NCI-H2227 (cell line): ENCODE measurements around the gene PIK3C2B.

Source experiments
- DNase-seq: peaks from one replicate; lab custom pipeline; 2025; ENCODE audit not compliant: unreplicated experiment; lab: John Stamatoyannopoulos, UW

Gene PIK3C2B

DNA sequence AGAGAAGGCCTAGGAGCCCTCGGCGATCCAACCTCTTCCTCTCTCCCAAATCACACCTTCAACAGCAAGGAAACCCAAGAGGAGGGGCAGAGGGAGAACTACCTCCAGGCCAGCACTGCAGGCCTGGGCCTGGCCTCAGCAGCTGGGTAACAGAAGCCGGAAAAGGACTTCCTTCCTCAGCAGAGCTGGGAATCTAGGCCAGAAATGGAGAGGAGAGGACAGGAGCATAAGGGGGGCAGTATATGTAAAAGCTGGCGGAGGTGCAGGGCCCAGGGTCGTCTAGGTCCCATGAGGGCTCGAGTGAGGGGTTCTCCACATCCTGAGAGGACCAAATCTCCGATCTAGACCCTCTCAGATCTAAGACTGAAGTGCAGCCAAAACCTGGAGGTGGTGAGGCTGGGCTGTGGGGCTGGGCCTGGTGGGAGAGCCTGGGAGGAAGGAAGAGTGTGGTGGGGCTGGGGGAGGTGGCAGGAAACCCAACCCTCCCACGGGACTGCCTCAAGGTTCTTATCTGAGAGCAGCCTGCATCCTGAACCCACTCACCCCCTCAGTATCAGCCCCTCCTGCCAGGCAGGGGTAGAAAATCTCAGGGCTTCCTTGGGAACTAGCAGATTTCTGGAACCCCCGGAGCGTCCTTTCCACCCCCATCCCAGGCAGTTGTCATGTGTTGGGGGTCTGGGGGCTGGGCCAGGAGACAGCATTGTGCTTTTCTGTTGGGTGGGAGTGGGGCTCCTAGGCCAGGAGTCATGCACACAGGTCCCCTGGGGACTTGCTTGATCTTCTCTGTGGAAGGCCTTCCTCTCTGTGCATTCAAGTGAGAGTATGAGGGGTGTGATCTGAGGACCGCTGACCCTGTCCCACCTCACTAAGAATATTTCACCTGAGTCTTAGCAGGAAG, 33.0 kb downstream of the PIK3C2B start:
- DNase-seq, result no peak

DNA sequence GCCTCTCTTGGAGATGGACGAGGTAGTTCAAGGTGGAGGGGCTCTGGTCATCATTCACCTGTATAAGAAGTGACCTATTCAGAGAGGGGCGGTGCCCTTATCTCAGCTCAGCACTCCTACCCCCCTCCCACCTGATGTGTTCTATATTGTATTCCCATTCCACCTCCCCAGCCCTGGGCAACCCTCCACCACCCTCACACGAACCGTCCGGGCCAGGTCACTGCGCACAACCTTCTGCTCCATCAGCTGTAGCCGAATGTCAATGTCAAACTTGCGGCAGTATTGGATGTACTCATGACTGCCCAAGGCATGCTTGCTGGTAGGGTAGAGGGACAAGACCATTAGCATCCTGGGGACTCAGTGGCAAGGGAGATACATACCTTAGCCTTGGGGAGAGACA, 34.3 kb downstream of the PIK3C2B start:
- no peak for DNase-seq

DNA sequence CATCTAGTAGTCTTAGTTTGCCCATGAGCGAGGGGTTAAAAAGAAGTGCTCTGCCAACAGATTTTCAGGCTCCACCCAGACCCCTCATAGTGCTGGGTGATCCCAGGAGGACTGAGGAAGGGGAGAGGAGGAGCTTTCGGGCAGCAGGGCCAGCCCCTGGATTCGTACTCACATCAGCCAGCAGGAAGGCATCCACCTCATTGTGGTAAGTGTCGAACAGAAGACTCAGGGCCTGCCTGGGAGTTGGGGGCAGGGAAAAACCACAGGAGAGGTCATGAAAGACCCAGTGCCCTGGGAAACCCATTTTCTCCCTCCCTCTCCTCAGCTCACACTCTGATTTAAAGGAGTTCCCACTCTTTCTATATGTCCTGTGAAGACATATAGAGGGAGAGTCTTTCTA, 34.9 kb downstream of the PIK3C2B start:
- no peak for DNase-seq

DNA sequence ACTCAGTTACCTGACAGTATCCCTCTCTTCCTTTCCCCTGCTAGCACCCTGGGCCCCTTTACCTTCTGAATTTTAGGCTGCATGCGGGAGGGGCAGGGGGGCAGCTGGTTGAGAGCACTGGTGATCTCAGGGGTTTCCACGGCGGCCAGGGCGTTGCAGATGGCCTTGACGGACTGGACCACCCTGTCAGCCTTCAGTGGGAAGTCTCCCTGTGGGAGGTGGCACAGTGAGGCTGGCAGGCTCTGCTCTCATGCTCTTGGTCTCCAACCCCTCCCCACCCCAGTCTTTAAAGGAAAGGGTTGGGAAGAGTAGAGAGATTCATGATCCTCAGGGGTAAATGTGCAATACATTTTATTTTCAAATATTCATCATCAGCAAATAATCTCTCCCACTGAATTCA, 36.9 kb downstream of the PIK3C2B start:
- no peak for DNase-seq

DNA sequence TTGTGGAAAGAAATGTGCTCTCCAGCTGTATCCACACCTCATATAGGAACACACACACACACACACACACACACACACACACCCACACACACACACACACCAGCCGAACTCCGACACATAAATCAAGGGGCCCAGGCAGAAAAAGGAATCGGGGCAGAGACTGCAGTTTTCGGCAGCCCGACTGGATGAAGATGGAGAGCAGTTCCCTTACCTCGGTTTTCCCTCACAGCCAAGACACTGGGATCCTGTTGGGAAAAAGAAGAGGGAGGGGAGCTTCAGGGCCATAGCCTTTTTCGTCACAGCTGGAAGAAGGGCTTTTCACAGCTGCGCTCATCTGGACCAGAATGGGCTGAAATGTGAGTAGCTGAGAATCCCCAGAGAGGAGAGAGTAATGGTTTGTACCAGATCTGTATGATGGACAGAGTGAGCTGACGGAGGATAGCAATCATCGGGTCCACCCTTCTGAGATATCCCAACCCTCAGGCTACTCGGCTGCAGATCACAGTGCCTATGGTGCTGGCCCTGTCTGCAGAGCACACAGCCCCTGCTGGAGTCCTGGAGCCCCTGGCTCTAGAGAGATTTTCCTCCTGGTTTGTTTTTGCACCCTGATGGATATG, 37.7 kb downstream of the PIK3C2B start:
- no peak for DNase-seq

DNA sequence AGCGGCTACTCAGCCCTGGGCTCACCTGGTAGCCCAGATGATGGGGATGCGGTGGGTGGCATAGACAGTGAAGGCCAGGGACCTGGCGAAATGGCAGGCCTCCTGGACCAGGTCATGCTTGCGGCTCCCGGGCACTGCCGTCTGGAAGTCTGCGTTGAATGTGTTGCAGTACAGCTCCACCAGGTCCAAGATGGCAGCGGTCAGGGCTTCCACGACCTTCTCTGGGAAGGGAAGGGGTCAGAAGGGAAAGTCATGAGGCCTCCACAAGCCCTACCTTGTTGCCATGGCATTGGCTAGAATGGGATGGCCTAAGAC, 38.8 kb downstream of the PIK3C2B start:
- DNase-seq, result no peak

DNA sequence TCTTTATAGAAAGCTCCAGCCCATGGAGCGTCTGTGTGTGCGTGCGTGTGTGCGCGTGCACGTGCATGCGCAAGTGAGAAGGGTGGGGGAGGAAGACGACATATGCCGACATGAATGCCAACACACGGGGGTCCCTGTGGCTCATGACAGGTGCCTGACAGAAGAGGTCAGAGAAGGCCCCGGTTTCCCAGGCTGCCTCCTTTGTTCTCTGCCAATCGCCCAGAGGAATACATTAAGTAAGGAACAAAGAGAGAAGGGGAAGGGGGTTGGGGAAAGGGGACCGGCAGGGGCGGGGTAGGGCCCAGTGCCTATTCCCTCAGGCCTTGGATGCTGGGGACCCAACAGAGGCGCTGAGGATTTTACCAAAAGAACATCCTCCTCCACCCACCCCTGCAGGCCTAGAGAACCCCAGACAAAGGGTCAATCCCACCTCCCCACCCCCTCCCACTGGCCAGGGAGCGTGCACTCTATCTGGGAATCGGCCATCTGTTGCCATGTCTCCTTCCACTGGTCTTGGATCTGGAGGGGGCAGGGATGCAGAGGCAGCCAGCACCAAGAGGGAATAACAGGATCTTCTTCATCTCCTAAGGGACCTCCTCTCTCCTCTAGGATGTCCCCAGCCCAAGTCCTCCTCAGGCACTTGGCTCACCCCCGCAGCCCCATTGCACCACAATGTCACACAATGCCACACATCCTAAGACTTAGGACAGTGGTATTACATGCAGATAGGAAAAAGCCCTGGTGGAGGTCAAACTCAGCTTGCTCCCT, 39.4 kb downstream of the PIK3C2B start:
- DNase-seq, result no peak

DNA sequence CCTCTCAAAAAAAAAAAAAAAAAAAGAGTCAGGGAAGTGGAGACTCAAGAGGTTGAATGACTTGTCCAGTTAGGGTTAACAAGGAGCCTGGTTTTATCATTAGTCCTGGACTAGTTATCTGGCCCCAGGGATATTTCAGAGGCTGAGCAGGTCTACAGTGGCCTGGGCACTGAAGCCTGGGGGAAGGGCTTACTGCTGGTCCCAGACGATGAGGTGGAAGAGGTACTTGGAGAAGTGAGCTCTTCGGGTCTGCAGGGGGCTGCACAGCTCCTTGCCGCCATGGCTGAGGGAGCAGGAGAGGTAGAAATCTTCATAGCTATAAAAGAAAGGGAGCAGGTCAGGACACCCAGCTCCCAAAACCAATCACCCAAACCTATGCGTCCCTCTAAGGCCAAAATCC, 40.1 kb downstream of the PIK3C2B start:
- no peak for DNase-seq

DNA sequence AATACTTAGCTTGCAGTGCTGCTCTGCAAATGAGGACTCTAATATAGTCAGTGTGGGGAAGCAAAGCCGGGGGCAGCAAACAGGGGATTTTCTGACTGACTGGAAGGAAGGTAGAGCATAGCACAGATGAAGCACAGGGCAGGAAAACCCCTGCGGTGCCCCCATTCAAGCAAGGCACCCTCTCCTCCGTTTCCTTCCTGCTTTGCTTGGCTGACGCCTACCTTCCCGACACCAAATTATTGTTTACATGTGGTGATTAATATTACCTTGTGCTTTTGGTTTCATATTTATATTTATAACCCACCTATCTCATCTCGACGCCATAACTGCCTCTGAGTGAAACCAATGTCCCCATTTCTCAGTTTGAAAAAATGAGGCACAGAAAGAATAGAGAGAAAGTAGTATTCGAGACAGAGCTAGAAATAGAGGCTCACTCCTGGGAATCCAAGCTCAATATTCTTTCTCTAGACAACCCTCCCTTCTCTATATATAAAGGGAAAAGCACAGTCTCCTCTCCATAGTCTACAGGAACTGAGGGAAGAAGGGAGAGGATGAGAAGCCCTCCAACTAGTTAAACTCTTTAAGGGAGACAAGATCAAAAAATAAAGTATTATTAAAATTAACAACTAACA, 41.3 kb downstream of the PIK3C2B start:
- DNase-seq, result no peak

DNA sequence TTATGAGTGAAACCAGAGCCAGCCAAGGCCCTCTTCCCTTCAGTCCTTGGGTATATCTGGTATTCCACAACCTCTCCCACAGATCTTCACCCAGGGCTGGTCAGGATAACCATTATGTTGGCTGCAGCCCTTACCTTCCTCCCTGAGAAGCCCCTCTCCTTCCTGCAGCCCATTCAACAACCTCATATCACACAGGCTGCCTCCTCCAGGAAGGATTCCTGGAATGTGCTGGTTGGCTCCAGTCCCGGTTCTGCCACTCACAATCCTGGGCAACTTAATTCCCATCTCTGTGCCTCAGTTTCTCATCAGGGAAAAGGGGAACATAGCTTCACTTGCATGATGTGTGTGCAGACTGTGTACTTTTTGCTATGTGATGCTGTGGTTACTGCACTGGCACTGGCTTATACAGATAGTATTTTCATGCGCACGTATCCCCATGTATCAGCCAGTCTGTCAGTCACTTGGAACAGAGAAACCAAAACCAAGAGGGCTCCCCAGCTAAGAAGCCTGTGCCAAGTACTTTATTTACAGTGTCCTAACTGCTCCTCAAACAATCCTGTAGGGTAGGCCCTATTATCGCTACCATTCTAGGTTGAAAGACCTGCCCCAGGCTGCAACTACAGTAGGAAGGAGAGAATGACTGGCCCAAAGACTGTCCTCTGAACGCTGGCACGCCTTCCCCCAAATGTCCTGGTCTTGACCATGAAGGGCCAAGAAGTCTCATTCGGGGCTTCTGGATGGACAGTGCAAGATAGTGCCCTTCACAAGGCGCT, 43.1 kb downstream of the PIK3C2B start:
- DNase-seq, result no peak

DNA sequence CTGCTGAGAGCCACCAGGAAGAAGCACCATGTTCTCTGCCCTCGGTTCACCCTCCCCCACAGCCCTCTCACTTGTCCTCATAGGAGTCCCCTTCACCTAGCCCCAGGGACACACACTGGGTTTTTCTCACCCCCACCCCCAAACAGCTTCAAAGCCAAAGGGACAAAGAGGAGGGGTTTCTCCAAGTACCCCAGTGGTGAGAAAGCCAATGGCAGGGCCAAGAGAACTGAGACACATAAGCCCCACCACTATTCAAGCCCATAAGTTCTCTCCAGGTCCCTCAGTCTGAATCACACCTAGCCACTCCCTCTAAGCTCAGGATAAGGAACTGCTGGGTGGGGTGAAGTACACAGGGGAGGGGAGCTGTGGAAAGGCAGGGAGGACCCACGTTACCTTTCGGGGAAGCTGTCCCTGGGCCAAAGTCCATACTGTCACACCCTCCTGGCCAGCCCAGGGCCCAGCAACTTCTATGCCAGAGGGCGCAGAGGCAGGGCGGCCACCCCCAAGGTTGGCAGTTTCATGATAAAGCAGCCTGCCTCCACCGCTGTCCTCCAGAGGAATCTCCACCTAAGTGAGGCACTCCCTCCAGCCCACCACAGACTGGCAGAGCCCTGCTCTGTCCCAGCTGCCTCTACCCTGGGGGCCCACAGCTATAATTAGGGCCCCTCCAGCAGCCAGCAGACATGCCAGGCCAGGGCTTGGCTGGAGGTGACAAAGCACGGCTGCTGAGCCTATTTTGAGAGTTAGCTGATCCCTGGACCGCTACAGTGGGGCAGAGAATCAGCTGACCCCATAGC, 43.9 kb downstream of the PIK3C2B start:
- no peak for DNase-seq

DNA sequence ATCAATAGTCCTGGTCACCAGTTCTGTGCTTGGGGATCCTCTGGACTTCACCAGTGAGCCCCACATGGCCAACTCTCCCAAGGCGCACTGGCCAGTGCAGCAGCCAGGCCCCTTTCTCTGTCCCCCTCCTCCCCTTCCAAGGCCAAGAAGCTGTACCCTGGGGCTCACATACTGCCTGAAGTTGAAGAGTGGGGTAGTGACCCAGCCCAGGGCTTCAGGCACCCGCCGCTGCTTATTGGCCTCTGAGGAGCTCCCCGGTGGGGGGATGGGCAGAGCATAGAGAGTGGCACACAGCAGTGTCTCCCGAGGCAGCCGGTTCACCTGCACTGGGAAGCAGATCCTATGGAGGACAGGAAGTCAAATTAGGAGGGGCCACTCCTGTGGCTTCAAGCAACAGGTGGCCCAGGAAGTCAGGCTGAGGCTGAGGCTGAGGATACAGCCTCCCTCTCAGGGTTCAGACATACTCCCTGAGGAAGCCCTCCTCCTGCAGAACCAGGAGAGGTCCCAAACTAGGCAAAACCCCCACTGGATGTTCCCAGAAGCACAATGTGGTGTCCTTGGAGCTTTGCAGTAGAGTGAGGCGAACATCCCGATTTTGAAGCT, 44.8 kb downstream of the PIK3C2B start:
- DNase-seq, result no peak

DNA sequence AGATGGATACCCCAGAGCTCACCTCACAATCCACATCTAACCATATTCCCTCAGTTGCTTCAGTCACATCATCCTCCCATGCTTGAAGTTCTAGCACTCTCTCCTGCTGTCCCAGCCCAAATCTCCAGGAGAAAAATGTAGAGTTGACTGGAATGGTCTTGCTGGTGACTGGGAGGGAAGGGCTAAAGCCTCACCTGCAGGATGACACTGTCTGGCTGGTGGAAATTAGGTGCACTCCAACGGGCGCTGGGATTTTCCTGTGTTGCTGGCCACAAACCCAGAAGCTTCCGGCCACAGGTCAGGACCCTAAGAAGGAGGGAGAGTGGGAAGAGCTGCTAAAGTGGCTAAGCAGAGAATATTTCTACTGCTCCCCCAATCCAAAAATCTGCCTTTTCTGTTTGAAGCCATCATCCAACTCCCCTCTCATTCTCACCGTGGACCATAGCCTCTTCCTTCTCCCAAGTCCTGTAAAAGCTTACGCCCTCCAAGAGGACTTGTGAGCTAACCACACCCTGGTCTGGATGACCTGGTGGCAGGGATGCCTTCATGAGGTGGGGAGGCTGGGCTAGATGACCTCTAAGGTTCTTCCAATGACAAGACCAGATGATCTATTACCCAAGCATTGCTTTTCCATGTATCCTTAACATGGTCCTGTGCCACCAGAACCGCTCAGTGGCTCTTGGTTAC, 45.5 kb downstream of the PIK3C2B start:
- DNase-seq, result no peak

DNA sequence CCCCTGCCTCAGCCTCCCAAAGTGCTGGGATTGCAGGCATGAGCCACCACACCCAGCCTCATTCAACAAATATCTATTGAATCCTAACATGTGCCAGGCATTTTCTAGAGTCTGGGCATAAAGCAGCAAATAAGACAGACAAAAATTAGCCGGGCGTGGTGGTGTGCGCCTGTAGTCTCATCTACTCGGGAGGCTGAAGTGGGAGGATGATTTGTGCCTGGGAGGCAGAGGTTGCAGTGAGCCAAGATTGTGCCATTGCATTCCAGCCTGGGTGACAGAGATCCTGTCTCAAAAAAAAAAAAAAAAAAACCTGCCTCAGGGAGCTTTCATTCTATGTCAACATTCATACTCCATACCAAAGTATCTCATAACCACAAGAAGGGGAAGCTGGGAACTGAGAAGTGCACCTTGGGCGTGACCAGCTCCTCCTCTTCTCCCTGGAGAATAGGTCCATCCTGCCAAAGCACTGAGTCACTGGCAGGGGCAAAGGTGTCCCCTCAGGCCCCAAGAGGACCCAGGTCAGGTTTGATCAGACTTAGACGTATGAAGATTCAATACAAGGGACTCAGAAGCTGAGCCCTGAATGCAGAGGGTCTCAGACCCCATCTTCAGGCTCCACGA, 46.2 kb downstream of the PIK3C2B start:
- no peak for DNase-seq

DNA sequence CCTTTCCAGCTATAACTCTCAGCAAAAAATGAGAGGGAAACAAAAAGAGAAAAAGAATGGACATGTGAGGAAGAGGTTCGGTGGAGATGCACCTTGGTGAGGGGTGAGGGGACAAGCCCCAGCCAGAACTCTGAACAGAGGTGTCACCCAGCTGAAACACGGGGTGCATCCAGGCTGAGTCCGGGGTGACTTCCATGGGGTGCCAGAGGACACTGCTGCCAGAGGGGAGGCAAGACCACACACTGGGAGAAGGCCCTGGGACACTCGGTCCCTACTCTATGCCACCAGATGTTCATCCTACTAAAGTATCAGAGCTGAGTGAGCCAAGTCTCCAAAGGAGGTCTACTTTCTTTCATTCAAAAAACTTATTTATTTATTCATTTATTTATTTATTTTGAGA, 46.9 kb downstream of the PIK3C2B start:
- no peak for DNase-seq

DNA sequence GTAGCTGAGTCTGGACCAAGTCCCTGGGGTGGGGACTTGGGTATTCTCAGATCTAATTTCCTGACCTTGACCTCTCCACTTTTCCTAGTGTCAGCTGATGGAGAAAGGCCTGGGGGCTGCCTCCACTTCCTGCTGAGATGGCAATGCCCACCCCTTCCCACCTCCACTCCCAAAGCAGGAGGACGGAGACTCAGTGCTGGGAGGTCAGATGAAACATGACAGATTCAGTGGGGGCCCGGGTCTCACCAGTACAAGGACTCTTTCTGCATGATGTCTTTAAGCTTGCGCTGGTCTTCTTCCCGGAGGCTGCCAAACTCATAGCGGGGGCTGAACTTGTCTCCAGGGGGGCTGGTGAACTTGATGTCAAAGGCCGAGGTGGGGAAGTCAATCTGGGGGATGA, 47.4 kb downstream of the PIK3C2B start:
- DNase-seq, result no peak

DNA sequence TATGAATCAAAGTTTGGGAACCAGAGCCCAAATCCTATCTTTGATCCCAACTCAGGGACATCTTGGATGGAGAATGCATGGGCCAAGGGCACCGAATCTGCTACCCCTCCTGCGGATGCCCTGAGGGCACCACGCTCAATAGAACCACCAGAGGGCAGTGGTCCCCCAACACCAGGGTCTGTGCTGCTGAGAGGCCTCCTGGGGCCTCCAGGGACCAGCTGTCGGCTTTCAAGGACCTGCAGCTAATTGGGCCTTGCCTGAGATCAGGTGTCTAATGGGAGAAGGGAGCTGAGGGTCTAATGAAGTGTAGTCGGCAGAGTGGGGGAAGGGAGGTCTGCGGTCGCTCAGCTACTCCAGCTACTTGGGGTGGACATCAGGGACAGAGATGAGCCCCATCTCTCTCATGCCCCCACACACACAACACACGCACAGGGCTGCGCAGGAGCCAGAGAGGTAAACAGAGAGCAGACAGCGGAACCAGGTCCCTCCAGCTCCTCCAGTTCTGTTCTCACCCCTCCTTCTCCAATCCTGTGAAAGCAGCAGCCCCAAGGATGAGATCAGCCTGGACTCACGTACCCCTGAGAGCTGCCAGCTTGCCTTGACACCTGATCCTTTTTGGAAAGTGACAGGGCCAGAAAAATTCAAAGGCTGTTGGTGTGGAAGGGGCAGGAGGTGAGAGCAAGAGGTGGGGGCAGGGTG, 48.0 kb downstream of the PIK3C2B start:
- peak; percentile 92 for DNase-seq

DNA sequence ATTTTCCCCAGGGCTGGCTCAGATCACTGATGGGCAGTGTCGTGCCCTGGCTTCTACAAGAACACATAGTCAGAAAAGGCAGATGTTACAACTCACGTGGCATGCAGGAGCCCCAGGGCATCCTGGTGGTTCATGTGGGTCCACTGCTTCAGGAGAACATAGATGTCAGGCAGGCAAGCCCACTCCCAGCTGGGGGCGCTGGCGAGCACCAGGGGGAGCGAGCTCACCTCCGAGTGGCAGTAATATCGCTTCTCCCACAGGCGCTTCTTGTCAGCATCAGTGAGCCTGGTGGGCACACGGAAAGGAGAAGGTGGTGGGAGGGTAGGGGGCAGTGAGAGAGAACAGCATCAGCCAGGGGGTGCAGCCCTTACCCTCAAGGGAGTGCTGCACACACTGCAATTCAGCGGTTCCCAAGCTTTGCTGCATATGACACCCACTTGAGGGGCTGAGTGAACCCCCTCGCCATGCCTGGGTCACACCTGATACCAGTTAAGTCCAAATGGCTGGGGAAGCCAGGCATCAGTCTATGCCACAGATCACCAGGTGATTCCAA, 48.7 kb downstream of the PIK3C2B start:
- peak; percentile 73 for DNase-seq
